Measurements from ENCODE around the gene SH3BP2. TPM values are rescaled to one million over a fixed set of nuclear protein-coding genes. Genes with fewer than 3 reads are reported as not detected.

SH3BP2 gene
- total and polyA plus RNA-seq, 10 of the 15 experiments (the other 5 are each of a cell fraction or from before 2014, with no cell fraction given), result 1.1 to 61.8 (median 23.9) TPM

- TF ChIP-seq MYB (IDR thresholded peaks at IDR 0.05; ENCODE audit: borderline replicate concordance, low read depth, low read length), result no peak
Observed at GRCh38 chr4:2827874-2828751, 35.2 kb downstream of the SH3BP2 start (continued).

- no peak for TF ChIP-seq USF2 (IDR thresholded peaks at IDR 0.05; ENCODE audit: borderline replicate concordance, low read depth, low read length)
- no peak for TF ChIP-seq E2F8 (IDR thresholded peaks at IDR 0.05; ENCODE audit: low read depth, partially characterized antibody)
- TF ChIP-seq RBBP5 (conservative IDR thresholded peaks at IDR 0.05), result no peak
- no peak for TF ChIP-seq SMAD5 (IDR thresholded peaks at IDR 0.05; ENCODE audit: low read depth)
- TF ChIP-seq TCF12 (IDR thresholded peaks at IDR 0.05; ENCODE audit: low read depth, low read length), result no peak
- TF ChIP-seq SUPT20H (IDR thresholded peaks at IDR 0.05; ENCODE audit: borderline replicate concordance, control insufficient read depth, low read depth, low read length), result no peak
- no peak for TF ChIP-seq CHD4 (IDR thresholded peaks at IDR 0.05)
- no peak for TF ChIP-seq MYB (IDR thresholded peaks at IDR 0.05; ENCODE audit: borderline replicate concordance, low read depth, low read length)
- no peak for TF ChIP-seq REST (IDR thresholded peaks at IDR 0.05; ENCODE audit: low read depth, low read length)
- TF ChIP-seq HCFC1 (IDR thresholded peaks at IDR 0.05; ENCODE audit: low read length), result no peak
- TF ChIP-seq EED (IDR thresholded peaks at IDR 0.05; ENCODE audit: low read depth), result no peak
- ATAC-seq, result no peak
- in situ Hi-C loops (cut with MboI), result no loop called here
- ChIA-PET SMC1A (ENCODE audit: uncharacterized antibody, unreplicated experiment) (no interaction called here), CTCF (no interaction called here), POLR2A (no interaction called here), RAD21 (ENCODE audit: unreplicated experiment) (no interaction called here)
- no peak overlapping the region for H2AFZ ChIP-seq (ENCODE audit: control insufficient read depth, low read depth, low read length)
- no peaks in the 10 kb centered on the region for H3K9me3 ChIP-seq (replicated peaks; ENCODE audit: control insufficient read depth, insufficient read depth, low read length)
- peaks cover 14% of the 10 kb centered on the region for H3K4me1 ChIP-seq (ENCODE audit: control insufficient read depth, insufficient read depth, low read length)
- WGBS (ENCODE audit: insufficient coverage, insufficient replicate concordance, low lambda C conversion rate, missing lambda C conversion rate), result 88% methylated on average over 16 of the region's 17 CpGs
- peaks cover 8 to 41% of the 10 kb centered on the region in 2 experiments; a peak in 3 of 4 replicates for H3K36me3 ChIP-seq (ENCODE audit: control insufficient read depth in 2 of 2, insufficient read depth in 2 of 2, low read length in 1 of 2)
- H3K79me2 ChIP-seq (ENCODE audit: control insufficient read depth, insufficient read depth, low read length), result no peaks in the 10 kb centered on the region
- no peaks in the 10 kb centered on the region for H4K20me1 ChIP-seq (ENCODE audit: control insufficient read depth, insufficient read depth)
- intact Hi-C loops (cut with micrococcal nuclease; ENCODE audit: unreplicated experiment), result no loop called here
- no peak overlapping the region for H3K4me2 ChIP-seq (ENCODE audit: control insufficient read depth, insufficient read depth)
- BruUV-seq (replicated peaks), result no TSS peak
- FAIRE-seq, result no peak
- no peak for DNase-seq (ENCODE audit: low read depth, low spot score)
- H3K27me3 ChIP-seq (replicated peaks in 1 of 2; ENCODE audit: control insufficient read depth in 2 of 2, insufficient read depth in 2 of 2, low read length in 1 of 2), result no peaks in the 10 kb centered on the region
- no peak overlapping the region for H3K4me3 ChIP-seq
- H3K9ac ChIP-seq (ENCODE audit: control insufficient read depth, insufficient read depth, low read length), result no peak overlapping the region
- no peak overlapping the region for H3K27ac ChIP-seq (ENCODE audit: control insufficient read depth, insufficient read depth)
Observed at GRCh38 chr4:2828758-2829181, 35.9 kb downstream of the SH3BP2 start.
